CD4-positive, alpha-beta T cell treated with Interleukin-4 for 1 hour (primary cell): Measurements from ENCODE around the gene ZNF598.
A peak's percentile ranks its signal among the peaks of the same experiment; 100 is the strongest.

ENCODE experiments used
- DNase-seq, 2 donors: peaks; one replicate each; pipeline ENCODE4 v3.0.0-alpha.2; 2020 to 2022

ZNF598 gene

GRCh38 chr16:1990101-1990350 lies 19.6 kb downstream of the ZNF598 start:
- DNase-seq: no peak

GRCh38 chr16:1989209-1990100 lies 20.2 kb downstream of the ZNF598 start, which contains the start of gene SYNGR3:
Gene SYNGR3 (plus strand): TSS chr16:1989970. CDS start chr16:1990103, 133 bp downstream.
- DNase-seq: no peak

- no peak for DNase-seq
Measured at GRCh38 chr16:1987198-1987597, 22.4 kb downstream of the ZNF598 start.

- DNase-seq: no peak
Measured at GRCh38 chr16:1985466-1986150, 24.0 kb downstream of the ZNF598 start.

- no peak for DNase-seq
Measured at GRCh38 chr16:1984347-1985225, 25.0 kb downstream of the ZNF598 start.

GRCh38 chr16:1983544-1984346 lies 25.9 kb downstream of the ZNF598 start, which contains the start of gene GFER:
Gene GFER (plus strand): TSS chr16:1984193. CDS start chr16:1984219, 26 bp downstream.
- peak; percentile 80 to 84 for DNase-seq

- no peak for DNase-seq
Measured at GRCh38 chr16:1982991-1983543, 26.6 kb downstream of the ZNF598 start.

- DNase-seq: no peak
Measured at GRCh38 chr16:1982013-1982433, 27.6 kb downstream of the ZNF598 start.

- DNase-seq: no peak
Measured at GRCh38 chr16:1981398-1981836, 28.2 kb downstream of the ZNF598 start, which contains the start of gene NOXO1. Gene NOXO1 (minus strand): TSS chr16:1981469. CDS start chr16:1981179, 290 bp downstream.

GRCh38 chr16:1980770-1981087 lies 28.9 kb downstream of the ZNF598 start:
- DNase-seq: no peak

- DNase-seq: no peak
Measured at GRCh38 chr16:1980030-1980769, 29.4 kb downstream of the ZNF598 start.

GRCh38 chr16:1979271-1980029 lies 30.2 kb downstream of the ZNF598 start:
- peak in 1 of 2 donors; percentile 41 for DNase-seq

- no peak for DNase-seq
Measured at GRCh38 chr16:1978476-1979120, 31.0 kb downstream of the ZNF598 start.

- no peak for DNase-seq
Measured at GRCh38 chr16:1977875-1978268, 31.7 kb downstream of the ZNF598 start.

GRCh38 chr16:1976951-1977874 lies 32.4 kb downstream of the ZNF598 start:
- no peak for DNase-seq

- no peak for DNase-seq
Measured at GRCh38 chr16:1976216-1976520, 33.5 kb downstream of the ZNF598 start.

GRCh38 chr16:1975432-1976215 lies 34.0 kb downstream of the ZNF598 start:
- no peak for DNase-seq
